Lower lobe of right lung (tissue), 2 donors: ENCODE measurements around the gene HRH2. TPM values are rescaled to one million over a fixed set of nuclear protein-coding genes. Genes with fewer than 3 reads are reported as not detected.
"Not testable (repeated sequence)": the region's sequence is repeated elsewhere in the genome, so short reads cannot be mapped to it uniquely, and the experiment has no call there.

Source experiments
- ATAC-seq, 2 donors: fragments of 200-7000 bp; cut with Tn5 transposase; one replicate each; pipeline ENCODE4 v1.9.1; 2020 to 2022; ENCODE audit warnings: mild to moderate bottlenecking in 2 of 2, moderate library complexity in 2 of 2
- DNase-seq: peaks from one replicate; pipeline ENCODE4 v3.0.0-alpha.2; 2020
- H3K27ac ChIP-seq: fragments of 200-600 bp; one replicate; pipeline ENCODE4 v1.8.0; 2022
- H3K27me3 ChIP-seq: fragments of 200-600 bp; one replicate; pipeline ENCODE4 v1.8.0; 2022; ENCODE audit warnings: low read depth
- H3K36me3 ChIP-seq: fragments of 200-600 bp; one replicate; pipeline ENCODE4 v1.8.0; 2022; ENCODE audit warnings: mild to moderate bottlenecking
- H3K4me1 ChIP-seq: fragments of 200-600 bp; one replicate; pipeline ENCODE4 v1.8.0; 2022
- H3K4me3 ChIP-seq: fragments of 200-600 bp; one replicate; pipeline ENCODE4 v1.8.0; 2022; ENCODE audit warnings: mild to moderate bottlenecking
- H3K9me3 ChIP-seq: fragments of 200-600 bp; one replicate; pipeline ENCODE4 v1.8.0; 2022
- intact Hi-C: fragments of 100-400 bp; cut with DNase I; formaldehyde crosslinking; loops from one replicate; pipeline ENCODE4 v1.11.0; 2022
- total RNA-seq: library from RNA; stranded (reverse); fragmentation: NEBNext Ultra II Directional; extraction: Animal tissue kit (Norgen Biotek cat#: 25700); gene quantifications from one replicate; pipeline ENCODE4 v1.2.1, GENCODE V29; 2021
- TF ChIP-seq, protein P1 (sequence below): fragments of 200-600 bp; IDR thresholded peaks from one replicate; pipeline ENCODE4 v1.8.0; 2022; ENCODE audit warnings: antibody characterized with exemption, mild to moderate bottlenecking
- donor health status: DM: no; HTN: yes; CAD: no; lungs with severe emphysema.

Gene HRH2
- total RNA-seq, 1 donor from 2014 or later, result 9.6 TPM

- intact Hi-C loops, result no loop called here
- Histone ChIP-seq H3K36me3 (no peaks in the 10 kb centered on the region), H3K27ac (no peak overlapping the region), H3K9me3 (no peaks in the 10 kb centered on the region), H3K4me1 (no peaks in the 10 kb centered on the region), H3K27me3 (peaks cover 9% of the 10 kb centered on the region), H3K4me3 (no peak overlapping the region)
- ATAC-seq, result no peak
- TF ChIP-seq, protein P1, sequence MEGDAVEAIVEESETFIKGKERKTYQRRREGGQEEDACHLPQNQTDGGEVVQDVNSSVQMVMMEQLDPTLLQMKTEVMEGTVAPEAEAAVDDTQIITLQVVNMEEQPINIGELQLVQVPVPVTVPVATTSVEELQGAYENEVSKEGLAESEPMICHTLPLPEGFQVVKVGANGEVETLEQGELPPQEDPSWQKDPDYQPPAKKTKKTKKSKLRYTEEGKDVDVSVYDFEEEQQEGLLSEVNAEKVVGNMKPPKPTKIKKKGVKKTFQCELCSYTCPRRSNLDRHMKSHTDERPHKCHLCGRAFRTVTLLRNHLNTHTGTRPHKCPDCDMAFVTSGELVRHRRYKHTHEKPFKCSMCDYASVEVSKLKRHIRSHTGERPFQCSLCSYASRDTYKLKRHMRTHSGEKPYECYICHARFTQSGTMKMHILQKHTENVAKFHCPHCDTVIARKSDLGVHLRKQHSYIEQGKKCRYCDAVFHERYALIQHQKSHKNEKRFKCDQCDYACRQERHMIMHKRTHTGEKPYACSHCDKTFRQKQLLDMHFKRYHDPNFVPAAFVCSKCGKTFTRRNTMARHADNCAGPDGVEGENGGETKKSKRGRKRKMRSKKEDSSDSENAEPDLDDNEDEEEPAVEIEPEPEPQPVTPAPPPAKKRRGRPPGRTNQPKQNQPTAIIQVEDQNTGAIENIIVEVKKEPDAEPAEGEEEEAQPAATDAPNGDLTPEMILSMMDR, result no peak
- no peak for DNase-seq
These were observed 43.0 kb upstream of the HRH2 start for GRCh38 chr5:175614861-175615260.

DNA sequence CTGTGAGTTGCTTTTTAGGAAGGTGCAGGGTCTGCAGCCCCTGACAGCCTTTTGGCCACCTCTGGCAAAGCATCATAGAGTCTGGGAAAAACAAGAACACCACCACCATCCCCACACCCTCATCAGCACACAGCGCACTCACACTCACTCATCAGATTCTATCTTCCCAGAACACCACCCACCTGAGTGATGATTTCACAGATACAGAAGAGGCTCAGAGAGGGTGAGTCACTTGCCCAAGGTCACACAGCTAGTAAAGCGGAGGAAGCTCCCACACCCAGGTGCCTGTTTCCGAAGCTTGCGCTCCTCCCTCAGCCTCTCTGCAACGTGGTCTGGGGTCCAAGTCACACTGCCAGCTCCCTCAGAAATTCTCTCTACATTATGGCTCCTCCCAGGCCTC lies 41.8 kb upstream of the HRH2 start:
- no peak for DNase-seq
- H3K9me3 ChIP-seq, result no peaks in the 10 kb centered on the region
- intact Hi-C loops, result no loop called here
- TF ChIP-seq, protein P1, result no peak
- no peak for ATAC-seq
- no peak overlapping the region for H3K4me3 ChIP-seq
- H3K27me3 ChIP-seq, result peaks cover 9% of the 10 kb centered on the region
- H3K4me1 ChIP-seq, result no peaks in the 10 kb centered on the region
- H3K27ac ChIP-seq, result no peak overlapping the region
- no peaks in the 10 kb centered on the region for H3K36me3 ChIP-seq

DNA sequence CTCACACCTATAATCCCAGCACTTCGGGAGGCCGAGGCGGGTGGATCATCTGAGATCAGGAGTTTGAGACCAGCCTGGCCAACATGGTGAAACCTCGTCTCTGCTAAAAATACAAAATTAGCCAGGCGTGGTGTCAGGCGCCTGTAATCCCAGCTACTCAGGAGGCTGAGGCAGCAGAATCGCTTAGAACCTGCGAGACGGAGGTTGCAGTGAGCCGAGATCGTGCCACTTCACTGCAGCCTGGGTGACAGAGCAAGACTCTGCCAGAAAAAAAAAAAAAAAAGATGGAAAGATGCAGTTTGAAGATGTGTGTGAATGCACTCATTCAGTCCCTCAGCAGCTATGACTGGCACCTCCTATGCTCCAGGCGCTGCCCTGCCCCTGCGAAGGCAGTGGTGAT lies 41.3 kb upstream of the HRH2 start:
- intact Hi-C loops, ATAC-seq, DNase-seq: not testable (repeated sequence)

DNA sequence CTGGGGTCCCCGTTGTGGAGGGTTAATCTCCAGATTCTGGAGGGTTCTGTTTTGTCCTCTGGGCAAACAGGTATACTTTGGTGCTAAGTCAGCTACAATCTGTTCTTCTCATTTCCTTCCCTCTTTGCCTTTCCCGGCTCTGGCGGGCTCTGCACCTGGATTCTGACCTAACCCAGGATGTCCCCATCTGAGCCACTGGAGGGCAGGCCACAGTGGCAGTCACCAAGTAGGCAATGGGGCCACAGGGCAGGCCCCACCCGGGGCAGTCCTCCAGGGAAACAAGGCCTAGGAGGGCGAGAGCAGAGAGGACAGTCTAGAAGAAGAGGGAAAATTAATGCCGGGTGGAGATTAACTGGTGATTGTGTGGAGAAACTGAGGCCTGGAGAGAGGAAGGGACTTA lies 40.4 kb upstream of the HRH2 start:
- no peak for DNase-seq
- H3K27me3 ChIP-seq, result no peaks in the 10 kb centered on the region
- H3K27ac ChIP-seq, result no peak overlapping the region
- no peak for ATAC-seq
- no peak overlapping the region for H3K4me3 ChIP-seq
- no peaks in the 10 kb centered on the region for H3K36me3 ChIP-seq
- no peaks in the 10 kb centered on the region for H3K9me3 ChIP-seq
- TF ChIP-seq, protein P1, result no peak
- no peaks in the 10 kb centered on the region for H3K4me1 ChIP-seq
- intact Hi-C loops, result no loop called here

More for the DNA sequence above, 41.3 kb upstream of the HRH2 start:
- H3K36me3 ChIP-seq, H3K4me3 ChIP-seq, H3K9me3 ChIP-seq, H3K4me1 ChIP-seq, H3K27me3 ChIP-seq, H3K27ac ChIP-seq: not testable (repeated sequence)

GRCh38 chr5:175620527-175620926 lies 37.3 kb upstream of the HRH2 start:
- H3K9me3 ChIP-seq, result no peaks in the 10 kb centered on the region
- no peak overlapping the region for H3K4me3 ChIP-seq
- H3K27ac ChIP-seq, result no peak overlapping the region
- no peaks in the 10 kb centered on the region for H3K4me1 ChIP-seq
- H3K27me3 ChIP-seq, result no peaks in the 10 kb centered on the region
- H3K36me3 ChIP-seq, result no peaks in the 10 kb centered on the region
- TF ChIP-seq, protein P1, result no peak
- intact Hi-C loops, result no loop called here
- DNase-seq (no peak), ATAC-seq (no peak)

DNA sequence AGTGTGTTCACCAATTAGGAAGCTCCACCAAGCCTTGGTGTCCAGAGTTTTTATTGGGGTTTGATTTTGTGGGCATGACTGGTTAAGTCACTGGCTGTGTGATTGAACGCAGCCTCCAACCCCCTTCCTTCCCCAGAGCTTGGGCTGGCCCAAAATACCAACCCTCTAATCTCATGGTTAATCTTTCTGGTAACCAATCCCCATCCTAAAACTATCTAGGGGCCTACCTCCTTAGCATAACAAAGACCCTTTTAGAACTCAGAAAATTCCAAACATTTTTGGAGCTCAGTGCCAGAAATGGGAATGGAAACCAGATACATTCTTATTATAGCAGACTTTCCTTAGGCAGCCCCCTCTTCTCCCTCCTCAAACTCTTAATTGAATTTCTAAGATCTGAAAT lies 35.9 kb upstream of the HRH2 start:
- Histone ChIP-seq H3K9me3 (no peaks in the 10 kb centered on the region), H3K27ac (no peak overlapping the region), H3K27me3 (no peaks in the 10 kb centered on the region), H3K36me3 (no peaks in the 10 kb centered on the region), H3K4me3 (no peak overlapping the region), H3K4me1 (no peaks in the 10 kb centered on the region)
- intact Hi-C loops, result no loop called here
- TF ChIP-seq, protein P1, result no peak
- ATAC-seq (no peak), DNase-seq (no peak)
